Ovary (tissue), 3 donors: ENCODE data around the gene STOML2.

Experiments used
- EP300 ChIP-seq: sonication (generic); formaldehyde crosslinking; IDR thresholded peaks from one replicate; pipeline ENCODE4 v1.6.1; 2017; ENCODE audit warnings: antibody characterized with exemption
- POLR2A ChIP-seq: fragments of 450-650 bp; IDR thresholded peaks from one replicate; pipeline ENCODE4 v1.6.1; 2017; ENCODE audit warnings: antibody characterized with exemption, mild to moderate bottlenecking, moderate library complexity
- TF ChIP-seq, protein P1 (sequence below), 3 donors: fragments of 450-650 bp in 2 of 3; fragments of 200-600 bp in 1 of 3; IDR thresholded peaks; one replicate each; pipeline versions ENCODE4 v1.5.1 to v1.8.0; 2016 to 2022; ENCODE audit warnings: antibody characterized with exemption in 3 of 3, mild to moderate bottlenecking in 1 of 3
- donor health status: DM: no; HTN: no; CAD: no.

DNA sequence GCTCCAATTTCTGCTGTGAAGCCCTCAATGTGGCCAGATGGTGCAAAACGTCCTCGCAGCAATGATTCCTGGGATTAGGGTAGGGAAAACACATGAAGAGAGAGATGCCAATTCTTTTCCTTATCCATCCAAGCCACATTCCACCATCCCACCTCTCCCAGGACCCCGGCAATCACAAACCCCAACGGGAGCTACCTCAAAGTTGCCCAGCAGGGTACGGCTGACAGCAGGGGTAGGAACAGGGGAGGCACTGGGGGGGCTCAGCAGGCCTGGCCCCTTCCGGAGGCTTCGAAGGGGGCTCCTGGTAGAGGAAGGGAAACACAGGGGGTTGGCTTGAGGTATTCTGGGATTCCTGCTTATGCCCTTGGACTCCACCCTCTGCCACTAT lies 3.4 kb upstream of the STOML2 start:
- TF ChIP-seq POLR2A (no peak), EP300 (no peak)
- TF ChIP-seq, protein P1, sequence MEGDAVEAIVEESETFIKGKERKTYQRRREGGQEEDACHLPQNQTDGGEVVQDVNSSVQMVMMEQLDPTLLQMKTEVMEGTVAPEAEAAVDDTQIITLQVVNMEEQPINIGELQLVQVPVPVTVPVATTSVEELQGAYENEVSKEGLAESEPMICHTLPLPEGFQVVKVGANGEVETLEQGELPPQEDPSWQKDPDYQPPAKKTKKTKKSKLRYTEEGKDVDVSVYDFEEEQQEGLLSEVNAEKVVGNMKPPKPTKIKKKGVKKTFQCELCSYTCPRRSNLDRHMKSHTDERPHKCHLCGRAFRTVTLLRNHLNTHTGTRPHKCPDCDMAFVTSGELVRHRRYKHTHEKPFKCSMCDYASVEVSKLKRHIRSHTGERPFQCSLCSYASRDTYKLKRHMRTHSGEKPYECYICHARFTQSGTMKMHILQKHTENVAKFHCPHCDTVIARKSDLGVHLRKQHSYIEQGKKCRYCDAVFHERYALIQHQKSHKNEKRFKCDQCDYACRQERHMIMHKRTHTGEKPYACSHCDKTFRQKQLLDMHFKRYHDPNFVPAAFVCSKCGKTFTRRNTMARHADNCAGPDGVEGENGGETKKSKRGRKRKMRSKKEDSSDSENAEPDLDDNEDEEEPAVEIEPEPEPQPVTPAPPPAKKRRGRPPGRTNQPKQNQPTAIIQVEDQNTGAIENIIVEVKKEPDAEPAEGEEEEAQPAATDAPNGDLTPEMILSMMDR (IDR thresholded peaks at IDR 0.05): no peak
